BE2C (cell line): ENCODE results near the gene IRF2.

Source experiments
- DNase-seq: peaks from one replicate; pipeline ENCODE4 v3.0.0-alpha.2; 2020
- H3K27me3 ChIP-seq: fragments of 250-450 bp; sonication (Bioruptor Pico); 2 replicates; pipeline ENCODE4 v1.5.1; 2020; ENCODE audit warnings: mild to moderate bottlenecking
- H3K36me3 ChIP-seq: fragments of 250-450 bp; sonication (Bioruptor Pico); 2 replicates; pipeline ENCODE4 v1.5.1; 2020; ENCODE audit warnings: mild to moderate bottlenecking
- H3K4me1 ChIP-seq: fragments of 250-450 bp; sonication (Bioruptor Pico); 2 replicates; pipeline ENCODE4 v1.5.1; 2020
- H3K4me3 ChIP-seq: 2 replicates; pipeline ENCODE4 v1.5.1; 2011; ENCODE audit warnings: low read depth, low read length
- H3K9me3 ChIP-seq: fragments of 250-450 bp; sonication (Bioruptor Pico); 2 replicates; pipeline ENCODE4 v1.5.1; 2020
- TF ChIP-seq, protein P1 (sequence below): IDR thresholded peaks from 2 replicates; pipeline ENCODE4 v1.5.1; 2012; ENCODE audit warnings: mild to moderate bottlenecking, low read depth, low read length

The IRF2 gene

DNA sequence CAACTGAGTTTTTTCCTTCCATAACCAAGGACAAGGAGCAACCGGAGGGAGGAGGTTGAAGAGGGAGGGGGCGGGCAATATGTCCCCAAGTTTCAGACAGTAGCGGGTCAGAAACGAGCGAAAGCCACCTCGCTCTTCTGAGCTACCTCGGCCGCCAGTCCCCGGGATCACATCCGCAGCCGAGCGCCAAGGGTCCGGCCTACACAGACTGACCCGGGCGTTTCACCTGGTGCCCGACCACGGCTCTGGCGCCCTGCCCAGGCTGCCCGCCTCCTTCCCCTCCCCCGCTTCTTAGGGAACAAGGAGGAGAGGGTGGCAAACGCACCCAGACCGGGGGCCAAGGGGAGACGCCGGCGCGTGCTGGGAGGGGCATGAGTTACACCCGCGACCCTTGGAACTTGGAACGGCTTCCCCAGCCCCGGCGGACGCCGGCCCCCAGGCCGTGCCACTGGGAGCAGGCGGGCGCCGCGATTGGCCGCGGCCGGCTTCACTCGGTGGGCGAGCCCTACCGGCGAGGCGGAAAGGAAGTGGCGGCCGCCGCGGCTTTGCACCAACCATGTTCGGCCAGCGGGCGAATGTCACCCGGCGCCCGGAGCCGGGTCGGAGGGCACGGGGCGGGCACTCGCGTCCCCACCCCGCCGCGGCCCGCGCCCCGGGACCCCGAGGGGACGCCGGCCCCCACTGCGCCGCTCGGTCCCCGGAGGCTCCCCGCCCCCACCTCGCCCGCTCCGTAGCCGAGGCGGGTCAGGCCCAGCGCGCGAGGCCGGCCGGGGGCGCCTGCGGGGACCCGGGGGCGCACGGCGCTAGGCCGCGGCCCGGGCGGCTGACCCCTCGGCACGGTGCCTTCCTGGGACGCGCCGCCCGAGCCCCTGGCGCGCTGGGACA, 1.5 kb downstream of the IRF2 start:
- H3K9me3 ChIP-seq, result no peaks in the 10 kb centered on the region
- H3K4me1 ChIP-seq, result peaks cover 9% of the 10 kb centered on the region
- TF ChIP-seq, protein P1, sequence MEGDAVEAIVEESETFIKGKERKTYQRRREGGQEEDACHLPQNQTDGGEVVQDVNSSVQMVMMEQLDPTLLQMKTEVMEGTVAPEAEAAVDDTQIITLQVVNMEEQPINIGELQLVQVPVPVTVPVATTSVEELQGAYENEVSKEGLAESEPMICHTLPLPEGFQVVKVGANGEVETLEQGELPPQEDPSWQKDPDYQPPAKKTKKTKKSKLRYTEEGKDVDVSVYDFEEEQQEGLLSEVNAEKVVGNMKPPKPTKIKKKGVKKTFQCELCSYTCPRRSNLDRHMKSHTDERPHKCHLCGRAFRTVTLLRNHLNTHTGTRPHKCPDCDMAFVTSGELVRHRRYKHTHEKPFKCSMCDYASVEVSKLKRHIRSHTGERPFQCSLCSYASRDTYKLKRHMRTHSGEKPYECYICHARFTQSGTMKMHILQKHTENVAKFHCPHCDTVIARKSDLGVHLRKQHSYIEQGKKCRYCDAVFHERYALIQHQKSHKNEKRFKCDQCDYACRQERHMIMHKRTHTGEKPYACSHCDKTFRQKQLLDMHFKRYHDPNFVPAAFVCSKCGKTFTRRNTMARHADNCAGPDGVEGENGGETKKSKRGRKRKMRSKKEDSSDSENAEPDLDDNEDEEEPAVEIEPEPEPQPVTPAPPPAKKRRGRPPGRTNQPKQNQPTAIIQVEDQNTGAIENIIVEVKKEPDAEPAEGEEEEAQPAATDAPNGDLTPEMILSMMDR, result no peak
- no peaks in the 10 kb centered on the region for H3K36me3 ChIP-seq
- H3K27me3 ChIP-seq, result no peaks in the 10 kb centered on the region
- peak overlapping the region; percentile 98 for H3K4me3 ChIP-seq
- DNase-seq, result peak; percentile 87

DNA sequence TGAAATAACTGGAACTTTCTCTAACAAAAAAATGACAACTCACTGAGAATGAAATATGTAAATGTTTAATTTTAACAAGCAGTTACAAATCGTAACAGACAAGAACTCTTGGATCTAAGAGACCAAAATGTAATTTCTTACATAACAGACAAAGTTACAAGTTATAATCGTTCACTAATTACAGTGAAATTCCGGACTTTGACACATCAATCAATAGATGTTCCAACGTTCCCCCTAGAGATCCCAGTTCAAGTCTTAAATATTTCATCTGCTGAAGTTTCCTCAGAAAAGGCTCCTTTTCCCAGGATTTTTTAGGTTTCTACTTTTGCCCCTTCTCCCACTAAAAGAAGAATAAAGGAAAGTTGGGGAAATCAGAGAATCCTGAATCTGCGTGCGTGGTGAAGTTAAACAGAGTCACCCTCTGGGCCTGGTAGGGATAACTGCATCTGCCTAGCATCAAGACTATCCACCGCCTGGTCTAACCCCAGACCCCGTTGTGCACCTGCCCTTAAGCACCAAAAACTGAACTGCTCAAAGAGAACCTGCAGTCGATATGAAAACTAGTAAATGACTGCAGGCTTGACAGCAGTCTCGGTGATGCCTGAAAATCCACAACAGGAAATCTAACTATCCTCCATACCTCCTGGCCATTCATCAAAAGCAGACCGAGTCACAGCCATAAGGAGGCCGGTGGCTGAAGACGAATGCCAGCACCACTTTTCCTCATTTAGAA, 2.3 kb downstream of the IRF2 start:
- Histone ChIP-seq H3K4me3 (peak overlapping the region; percentile 66), H3K27me3 (no peaks in the 10 kb centered on the region), H3K36me3 (no peaks in the 10 kb centered on the region), H3K4me1 (peaks cover 9% of the 10 kb centered on the region), H3K9me3 (no peaks in the 10 kb centered on the region)
- TF ChIP-seq, protein P1, result no peak
- DNase-seq, result peak; percentile 52

DNA sequence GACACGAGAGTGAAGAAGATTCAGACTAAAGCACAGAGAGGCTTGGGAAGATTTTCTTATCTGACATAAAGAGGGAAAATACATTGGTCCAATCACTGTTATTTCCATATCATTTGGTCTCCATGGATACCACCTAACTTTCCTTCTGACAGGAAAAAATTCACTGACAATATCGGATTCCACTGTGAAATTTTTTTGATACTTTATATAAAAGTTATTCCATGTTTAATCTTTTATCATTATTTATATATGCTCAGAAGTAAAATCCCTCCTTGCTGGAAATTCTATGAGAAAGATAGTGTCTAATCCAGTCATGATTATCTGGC, 3.6 kb downstream of the IRF2 start:
- TF ChIP-seq, protein P1, result no peak
- Histone ChIP-seq H3K4me3 (no peak overlapping the region), H3K9me3 (no peaks in the 10 kb centered on the region)

DNA sequence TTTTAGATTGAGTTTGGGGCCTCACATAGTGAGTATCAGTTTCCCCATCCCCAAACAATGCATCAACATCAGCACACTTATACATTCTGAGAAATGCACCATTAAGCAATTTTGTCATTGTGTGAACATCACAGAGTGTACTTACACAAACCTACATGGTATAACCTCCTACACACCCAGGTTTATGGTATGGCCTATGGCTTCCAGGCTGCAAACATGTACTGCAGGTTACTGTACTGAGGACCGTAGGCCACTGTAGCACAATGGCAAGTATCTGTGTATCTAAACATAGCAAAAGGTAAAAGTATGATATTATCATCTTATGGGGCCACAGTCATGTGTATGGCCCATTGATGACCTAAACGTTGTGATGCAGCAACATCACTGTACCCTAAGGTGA, 7.7 kb downstream of the IRF2 start:
- TF ChIP-seq, protein P1, result no peak
- Histone ChIP-seq H3K4me1 (peaks cover 6% of the 10 kb centered on the region), H3K36me3 (no peaks in the 10 kb centered on the region), H3K27me3 (no peaks in the 10 kb centered on the region), H3K4me3 (no peak overlapping the region), H3K9me3 (no peaks in the 10 kb centered on the region)
- DNase-seq, result no peak

More for the DNA sequence above, 3.6 kb downstream of the IRF2 start:
- Histone ChIP-seq H3K4me1 (peaks cover 9% of the 10 kb centered on the region), H3K36me3 (no peaks in the 10 kb centered on the region), H3K27me3 (no peaks in the 10 kb centered on the region)
- no peak for DNase-seq

DNA sequence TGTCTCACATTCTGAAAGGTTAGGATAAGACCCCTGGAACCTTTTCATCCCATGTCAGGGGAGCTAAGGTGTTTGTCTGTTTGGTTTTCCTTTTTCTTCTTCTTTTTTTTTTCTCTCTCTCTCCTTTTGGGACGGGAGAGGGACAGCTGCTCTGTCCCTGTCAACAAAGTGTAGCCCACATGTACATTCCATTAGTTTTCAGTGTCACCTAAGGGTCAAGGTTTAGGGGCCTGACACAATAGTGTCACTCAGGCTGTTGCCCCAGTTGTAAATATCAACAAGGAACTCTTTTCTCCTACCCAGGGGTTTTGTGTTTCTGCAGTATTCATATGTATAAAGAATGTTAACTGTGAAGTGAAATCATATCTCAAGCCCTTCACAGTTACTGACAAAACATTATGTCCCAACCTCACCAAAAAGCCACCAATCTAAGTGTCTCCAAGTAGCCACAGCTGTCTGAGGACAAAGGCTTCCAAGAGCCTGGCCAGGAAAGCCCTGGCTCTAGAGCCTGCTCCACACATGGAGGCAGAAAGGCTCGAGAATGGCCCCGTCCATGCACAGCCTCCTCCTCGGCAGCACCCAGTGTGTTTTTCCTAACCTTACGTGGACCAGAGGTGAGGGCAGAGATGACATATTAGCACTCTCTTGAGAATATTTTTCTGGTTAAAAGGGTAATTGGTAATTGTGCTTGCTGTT, 9.4 kb downstream of the IRF2 start:
- no peak for DNase-seq
- Histone ChIP-seq H3K4me3 (no peak overlapping the region), H3K27me3 (no peaks in the 10 kb centered on the region), H3K4me1 (peaks cover 9% of the 10 kb centered on the region), H3K36me3 (no peaks in the 10 kb centered on the region), H3K9me3 (no peaks in the 10 kb centered on the region)
- TF ChIP-seq, protein P1, result no peak

DNA sequence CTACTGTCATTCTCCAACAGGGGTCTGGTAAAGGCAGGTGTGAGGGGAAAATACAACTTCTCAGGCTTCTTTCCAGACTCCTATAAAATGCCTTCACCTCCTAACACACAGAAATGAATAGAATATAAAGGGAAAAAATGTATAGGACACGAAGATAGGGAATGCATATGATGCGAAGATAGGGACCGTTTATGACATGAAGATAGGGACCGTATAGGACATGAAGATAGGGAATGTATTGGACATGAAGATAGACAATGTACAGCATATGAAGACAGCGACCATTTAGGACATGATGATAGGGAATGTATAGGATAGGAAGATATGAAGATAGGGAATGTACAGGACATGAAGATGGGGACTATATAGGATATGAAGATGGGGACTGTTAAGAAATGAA, 10.5 kb downstream of the IRF2 start:
- Histone ChIP-seq H3K9me3 (no peaks in the 10 kb centered on the region), H3K4me1 (peaks cover 9% of the 10 kb centered on the region), H3K27me3 (no peaks in the 10 kb centered on the region), H3K4me3 (no peak overlapping the region), H3K36me3 (no peaks in the 10 kb centered on the region)
- TF ChIP-seq, protein P1, result no peak
- DNase-seq, result no peak
